GM12878 (cell line): ENCODE data around the gene GMIP.

Experiments
- ASH2L ChIP-seq: fragments of 300-600, 200-600 bp; sonication (generic); IDR thresholded peaks from 2 replicates; pipeline ENCODE4 v1.6.1; 2017; ENCODE audit warnings: low read depth, mild to moderate bottlenecking, borderline replicate concordance
- CEBPZ ChIP-seq: fragments of 150-350 bp; IDR thresholded peaks from 2 replicates; pipeline ENCODE4 v1.6.1; 2016; ENCODE audit warnings: low read depth, low read length
- EP300 ChIP-seq, 2 experiments: fragments of 150-350 bp in 1 of 2; IDR thresholded peaks; 2 replicates each; pipeline ENCODE4 v1.6.1; 2011 to 2012; ENCODE audit warnings: low read depth in 2 of 2, low read length in 2 of 2, borderline replicate concordance in 1 of 2, improper control_type of control experiment in 1 of 2, inconsistent platforms in 1 of 2; ENCODE audit not compliant: control insufficient read depth in 1 of 2

GRCh38 chr19:19645233-19645870 is 1.9 kb upstream of the GMIP start:
- TF ChIP-seq CEBPZ (no peak), EP300 (IDR thresholded peaks at IDR 0.05; ENCODE audit: borderline replicate concordance in 1 of 2, control insufficient read depth in 1 of 2, low read depth in 2 of 2, low read length in 2 of 2) (no peak), ASH2L (no peak)
